WTC11 (cell line): ENCODE data around the gene TRMU.

Source experiments
- ESRRA ChIP-seq: sonication (generic); formaldehyde crosslinking; IDR thresholded peaks from 2 replicates; pipeline ENCODE4 v1.8.1; 2022; ENCODE audit warnings: mild to moderate bottlenecking, missing genetic modification reagents, borderline replicate concordance
- FOXP1 ChIP-seq: sonication (generic); formaldehyde crosslinking; IDR thresholded peaks from 2 replicates; pipeline ENCODE4 v1.8.0; 2022; ENCODE audit warnings: missing genetic modification reagents, mild to moderate bottlenecking, moderate library complexity, borderline replicate concordance
- JUN ChIP-seq: sonication (generic); formaldehyde crosslinking; IDR thresholded peaks from 2 replicates; pipeline ENCODE4 v1.8.0; 2023; ENCODE audit warnings: mild to moderate bottlenecking, missing genetic modification reagents
- SP1 ChIP-seq: sonication (generic); formaldehyde crosslinking; conservative IDR thresholded peaks from 2 replicates; pipeline ENCODE4 v1.8.1; 2022; ENCODE audit warnings: missing genetic modification reagents
- ZNF396 ChIP-seq: fragments of 250-450 bp; sonication (Bioruptor Pico); IDR thresholded peaks from 2 replicates; pipeline ENCODE4 v1.8.0; 2021; ENCODE audit warnings: mild to moderate bottlenecking, moderate library complexity, borderline replicate concordance
- TF ChIP-seq, protein P1 (sequence below): sonication (generic); formaldehyde crosslinking; IDR thresholded peaks from 2 replicates; pipeline ENCODE4 v1.8.0; 2022; ENCODE audit warnings: missing genetic modification reagents
- TF ChIP-seq, protein P2 (sequence below): sonication (generic); formaldehyde crosslinking; IDR thresholded peaks from 2 replicates; pipeline ENCODE4 v1.8.0; 2022; ENCODE audit warnings: mild to moderate bottlenecking, missing genetic modification reagents
- TF ChIP-seq, protein P3 (sequence below): sonication (generic); formaldehyde crosslinking; IDR thresholded peaks from 2 replicates; pipeline ENCODE4 v1.8.1; 2023; ENCODE audit warnings: mild to moderate bottlenecking, missing genetic modification reagents, moderate library complexity
- TF ChIP-seq, protein P4 (sequence below): sonication (generic); formaldehyde crosslinking; IDR thresholded peaks from 2 replicates; pipeline ENCODE4 v1.8.1; 2023; ENCODE audit warnings: mild to moderate bottlenecking, moderate library complexity, missing genetic modification reagents
- TF ChIP-seq, protein P5 (sequence below): fragments of 200-600 bp; IDR thresholded peaks from 2 replicates; pipeline ENCODE4 v1.8.0; 2022; ENCODE audit warnings: antibody characterized with exemption
- TF ChIP-seq, protein P6 (sequence below): sonication (generic); formaldehyde crosslinking; IDR thresholded peaks from 2 replicates; pipeline ENCODE4 v1.8.1; 2023; ENCODE audit warnings: mild to moderate bottlenecking, missing genetic modification reagents
- TF ChIP-seq, protein P7 (sequence below): sonication (generic); formaldehyde crosslinking; conservative IDR thresholded peaks from 2 replicates; pipeline ENCODE4 v1.8.1; 2022; ENCODE audit warnings: mild to moderate bottlenecking, missing genetic modification reagents
- TF ChIP-seq, protein P8 (sequence below): sonication (generic); formaldehyde crosslinking; IDR thresholded peaks from 2 replicates; pipeline ENCODE4 v1.8.1; 2023; ENCODE audit warnings: mild to moderate bottlenecking, missing genetic modification reagents, moderate library complexity

DNA sequence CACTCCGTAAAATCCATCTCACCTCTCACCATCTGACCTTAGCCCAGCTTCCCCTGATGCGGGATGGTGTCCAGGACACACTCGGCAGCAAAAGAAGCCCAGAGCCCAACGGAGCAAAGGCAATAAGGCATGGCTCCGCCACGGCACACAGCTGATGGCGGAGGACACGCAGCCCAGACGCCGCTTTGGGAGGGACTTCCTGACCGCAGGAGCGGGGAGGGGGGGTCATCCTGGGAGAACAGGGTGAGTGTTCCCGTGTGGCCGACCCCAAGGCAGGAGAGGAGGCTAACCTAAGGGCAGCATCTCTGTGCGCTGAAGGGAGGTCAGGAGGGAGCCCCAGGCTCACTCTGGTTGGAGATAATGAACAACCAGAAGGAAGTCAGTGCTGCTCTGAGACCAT is 71.3 kb downstream of the TRMU start:
- TF ChIP-seq, protein P1, sequence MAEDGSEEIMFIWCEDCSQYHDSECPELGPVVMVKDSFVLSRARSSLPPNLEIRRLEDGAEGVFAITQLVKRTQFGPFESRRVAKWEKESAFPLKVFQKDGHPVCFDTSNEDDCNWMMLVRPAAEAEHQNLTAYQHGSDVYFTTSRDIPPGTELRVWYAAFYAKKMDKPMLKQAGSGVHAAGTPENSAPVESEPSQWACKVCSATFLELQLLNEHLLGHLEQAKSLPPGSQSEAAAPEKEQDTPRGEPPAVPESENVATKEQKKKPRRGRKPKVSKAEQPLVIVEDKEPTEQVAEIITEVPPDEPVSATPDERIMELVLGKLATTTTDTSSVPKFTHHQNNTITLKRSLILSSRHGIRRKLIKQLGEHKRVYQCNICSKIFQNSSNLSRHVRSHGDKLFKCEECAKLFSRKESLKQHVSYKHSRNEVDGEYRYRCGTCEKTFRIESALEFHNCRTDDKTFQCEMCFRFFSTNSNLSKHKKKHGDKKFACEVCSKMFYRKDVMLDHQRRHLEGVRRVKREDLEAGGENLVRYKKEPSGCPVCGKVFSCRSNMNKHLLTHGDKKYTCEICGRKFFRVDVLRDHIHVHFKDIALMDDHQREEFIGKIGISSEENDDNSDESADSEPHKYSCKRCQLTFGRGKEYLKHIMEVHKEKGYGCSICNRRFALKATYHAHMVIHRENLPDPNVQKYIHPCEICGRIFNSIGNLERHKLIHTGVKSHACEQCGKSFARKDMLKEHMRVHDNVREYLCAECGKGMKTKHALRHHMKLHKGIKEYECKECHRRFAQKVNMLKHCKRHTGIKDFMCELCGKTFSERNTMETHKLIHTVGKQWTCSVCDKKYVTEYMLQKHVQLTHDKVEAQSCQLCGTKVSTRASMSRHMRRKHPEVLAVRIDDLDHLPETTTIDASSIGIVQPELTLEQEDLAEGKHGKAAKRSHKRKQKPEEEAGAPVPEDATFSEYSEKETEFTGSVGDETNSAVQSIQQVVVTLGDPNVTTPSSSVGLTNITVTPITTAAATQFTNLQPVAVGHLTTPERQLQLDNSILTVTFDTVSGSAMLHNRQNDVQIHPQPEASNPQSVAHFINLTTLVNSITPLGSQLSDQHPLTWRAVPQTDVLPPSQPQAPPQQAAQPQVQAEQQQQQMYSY: no peak
- TF ChIP-seq, protein P2, sequence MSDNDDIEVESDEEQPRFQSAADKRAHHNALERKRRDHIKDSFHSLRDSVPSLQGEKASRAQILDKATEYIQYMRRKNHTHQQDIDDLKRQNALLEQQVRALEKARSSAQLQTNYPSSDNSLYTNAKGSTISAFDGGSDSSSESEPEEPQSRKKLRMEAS (CRISPR knock-in tag): no peak
- TF ChIP-seq JUN (no peak), ESRRA (CRISPR knock-in tag) (no peak), FOXP1 (no peak), ZNF396 (CRISPR knock-in tag) (no peak), SP1 (CRISPR knock-in tag) (no peak)
- TF ChIP-seq, protein P3, sequence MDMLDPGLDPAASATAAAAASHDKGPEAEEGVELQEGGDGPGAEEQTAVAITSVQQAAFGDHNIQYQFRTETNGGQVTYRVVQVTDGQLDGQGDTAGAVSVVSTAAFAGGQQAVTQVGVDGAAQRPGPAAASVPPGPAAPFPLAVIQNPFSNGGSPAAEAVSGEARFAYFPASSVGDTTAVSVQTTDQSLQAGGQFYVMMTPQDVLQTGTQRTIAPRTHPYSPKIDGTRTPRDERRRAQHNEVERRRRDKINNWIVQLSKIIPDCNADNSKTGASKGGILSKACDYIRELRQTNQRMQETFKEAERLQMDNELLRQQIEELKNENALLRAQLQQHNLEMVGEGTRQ (CRISPR knock-in tag): no peak
- TF ChIP-seq, protein P4, sequence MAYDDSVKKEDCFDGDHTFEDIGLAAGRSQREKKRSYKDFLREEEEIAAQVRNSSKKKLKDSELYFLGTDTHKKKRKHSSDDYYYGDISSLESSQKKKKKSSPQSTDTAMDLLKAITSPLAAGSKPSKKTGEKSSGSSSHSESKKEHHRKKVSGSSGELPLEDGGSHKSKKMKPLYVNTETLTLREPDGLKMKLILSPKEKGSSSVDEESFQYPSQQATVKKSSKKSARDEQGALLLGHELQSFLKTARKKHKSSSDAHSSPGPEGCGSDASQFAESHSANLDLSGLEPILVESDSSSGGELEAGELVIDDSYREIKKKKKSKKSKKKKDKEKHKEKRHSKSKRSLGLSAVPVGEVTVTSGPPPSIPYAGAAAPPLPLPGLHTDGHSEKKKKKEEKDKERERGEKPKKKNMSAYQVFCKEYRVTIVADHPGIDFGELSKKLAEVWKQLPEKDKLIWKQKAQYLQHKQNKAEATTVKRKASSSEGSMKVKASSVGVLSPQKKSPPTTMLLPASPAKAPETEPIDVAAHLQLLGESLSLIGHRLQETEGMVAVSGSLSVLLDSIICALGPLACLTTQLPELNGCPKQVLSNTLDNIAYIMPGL (CRISPR knock-in tag): no peak
- TF ChIP-seq, protein P5, sequence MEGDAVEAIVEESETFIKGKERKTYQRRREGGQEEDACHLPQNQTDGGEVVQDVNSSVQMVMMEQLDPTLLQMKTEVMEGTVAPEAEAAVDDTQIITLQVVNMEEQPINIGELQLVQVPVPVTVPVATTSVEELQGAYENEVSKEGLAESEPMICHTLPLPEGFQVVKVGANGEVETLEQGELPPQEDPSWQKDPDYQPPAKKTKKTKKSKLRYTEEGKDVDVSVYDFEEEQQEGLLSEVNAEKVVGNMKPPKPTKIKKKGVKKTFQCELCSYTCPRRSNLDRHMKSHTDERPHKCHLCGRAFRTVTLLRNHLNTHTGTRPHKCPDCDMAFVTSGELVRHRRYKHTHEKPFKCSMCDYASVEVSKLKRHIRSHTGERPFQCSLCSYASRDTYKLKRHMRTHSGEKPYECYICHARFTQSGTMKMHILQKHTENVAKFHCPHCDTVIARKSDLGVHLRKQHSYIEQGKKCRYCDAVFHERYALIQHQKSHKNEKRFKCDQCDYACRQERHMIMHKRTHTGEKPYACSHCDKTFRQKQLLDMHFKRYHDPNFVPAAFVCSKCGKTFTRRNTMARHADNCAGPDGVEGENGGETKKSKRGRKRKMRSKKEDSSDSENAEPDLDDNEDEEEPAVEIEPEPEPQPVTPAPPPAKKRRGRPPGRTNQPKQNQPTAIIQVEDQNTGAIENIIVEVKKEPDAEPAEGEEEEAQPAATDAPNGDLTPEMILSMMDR: no peak
- TF ChIP-seq, protein P6, sequence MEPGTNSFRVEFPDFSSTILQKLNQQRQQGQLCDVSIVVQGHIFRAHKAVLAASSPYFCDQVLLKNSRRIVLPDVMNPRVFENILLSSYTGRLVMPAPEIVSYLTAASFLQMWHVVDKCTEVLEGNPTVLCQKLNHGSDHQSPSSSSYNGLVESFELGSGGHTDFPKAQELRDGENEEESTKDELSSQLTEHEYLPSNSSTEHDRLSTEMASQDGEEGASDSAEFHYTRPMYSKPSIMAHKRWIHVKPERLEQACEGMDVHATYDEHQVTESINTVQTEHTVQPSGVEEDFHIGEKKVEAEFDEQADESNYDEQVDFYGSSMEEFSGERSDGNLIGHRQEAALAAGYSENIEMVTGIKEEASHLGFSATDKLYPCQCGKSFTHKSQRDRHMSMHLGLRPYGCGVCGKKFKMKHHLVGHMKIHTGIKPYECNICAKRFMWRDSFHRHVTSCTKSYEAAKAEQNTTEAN (CRISPR knock-in tag): no peak
- TF ChIP-seq, protein P7, sequence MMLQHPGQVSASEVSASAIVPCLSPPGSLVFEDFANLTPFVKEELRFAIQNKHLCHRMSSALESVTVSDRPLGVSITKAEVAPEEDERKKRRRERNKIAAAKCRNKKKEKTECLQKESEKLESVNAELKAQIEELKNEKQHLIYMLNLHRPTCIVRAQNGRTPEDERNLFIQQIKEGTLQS (CRISPR knock-in tag): no peak
- TF ChIP-seq, protein P8, sequence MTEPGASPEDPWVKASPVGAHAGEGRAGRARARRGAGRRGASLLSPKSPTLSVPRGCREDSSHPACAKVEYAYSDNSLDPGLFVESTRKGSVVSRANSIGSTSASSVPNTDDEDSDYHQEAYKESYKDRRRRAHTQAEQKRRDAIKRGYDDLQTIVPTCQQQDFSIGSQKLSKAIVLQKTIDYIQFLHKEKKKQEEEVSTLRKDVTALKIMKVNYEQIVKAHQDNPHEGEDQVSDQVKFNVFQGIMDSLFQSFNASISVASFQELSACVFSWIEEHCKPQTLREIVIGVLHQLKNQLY (CRISPR knock-in tag): no peak
